GM21423 (cell line): ENCODE data around the gene MOCS1.

Experiments used
- ATAC-seq: cut with Tn5 transposase; IDR thresholded peaks from one replicate; pipeline ENCODE4 v1.9.1; 2021; ENCODE audit warnings: mild to moderate bottlenecking, moderate library complexity; ENCODE audit not compliant: unreplicated experiment

The MOCS1 gene

GRCh38 chr6:39925191-39925930, 8.9 kb downstream of the MOCS1 start:
- no peak for ATAC-seq

- no peak for ATAC-seq
Observed at GRCh38 chr6:39924283-39924682, 10.0 kb downstream of the MOCS1 start.

- ATAC-seq = no peak
Observed at GRCh38 chr6:39923861-39924260, 10.4 kb downstream of the MOCS1 start.

- no peak for ATAC-seq
Observed at GRCh38 chr6:39923394-39923793, 10.9 kb downstream of the MOCS1 start.

- no peak for ATAC-seq
Observed at GRCh38 chr6:39922821-39923220, 11.4 kb downstream of the MOCS1 start.

GRCh38 chr6:39920157-39920556, 14.1 kb downstream of the MOCS1 start:
- ATAC-seq = no peak

GRCh38 chr6:39918831-39919230, 15.4 kb downstream of the MOCS1 start:
- ATAC-seq = no peak

GRCh38 chr6:39917981-39918380, 16.3 kb downstream of the MOCS1 start:
- no peak for ATAC-seq

- no peak for ATAC-seq
Observed at GRCh38 chr6:39917329-39917728, 16.9 kb downstream of the MOCS1 start.

GRCh38 chr6:39915866-39916265, 18.4 kb downstream of the MOCS1 start:
- no peak for ATAC-seq

GRCh38 chr6:39914239-39914638, 20.0 kb downstream of the MOCS1 start:
- no peak for ATAC-seq

GRCh38 chr6:39913391-39913916, 20.8 kb downstream of the MOCS1 start:
- no peak for ATAC-seq

GRCh38 chr6:39912446-39912845, 21.8 kb downstream of the MOCS1 start:
- no peak for ATAC-seq

- ATAC-seq = no peak
Observed at GRCh38 chr6:39911513-39912125, 22.6 kb downstream of the MOCS1 start.

GRCh38 chr6:39910744-39911143, 23.5 kb downstream of the MOCS1 start:
- ATAC-seq = no peak

GRCh38 chr6:39910164-39910563, 24.1 kb downstream of the MOCS1 start:
- no peak for ATAC-seq

GRCh38 chr6:39909701-39910100, 24.6 kb downstream of the MOCS1 start:
- ATAC-seq = no peak

- ATAC-seq = no peak
Observed at GRCh38 chr6:39908838-39909583, 25.3 kb downstream of the MOCS1 start.

GRCh38 chr6:39907871-39908575, 26.2 kb downstream of the MOCS1 start:
- ATAC-seq = no peak

GRCh38 chr6:39906318-39906761, 27.9 kb downstream of the MOCS1 start:
- no peak for ATAC-seq

GRCh38 chr6:39905640-39905975, 28.7 kb downstream of the MOCS1 start:
- ATAC-seq = no peak
